OCI-LY7 (cell line): Measurements from ENCODE around the gene RUVBL1. TPM values are rescaled to one million over a fixed set of nuclear protein-coding genes. Genes with fewer than 3 reads are reported as not detected.

ENCODE experiments used
- BruUV-seq: library from RNA; stranded (reverse); fragments of 400-500 nt; replicated peaks from 2 replicates; lab custom pipeline; 2021; lab: Mats Ljungman, UMichigan
- CTCF ChIA-PET: fragments of 300-600 bp; sonication (Branson Sonifier 250); formaldehyde crosslinking; loops from one replicate; lab custom pipeline; 2022; ENCODE audit warnings: antibody characterized with exemption; ENCODE audit not compliant: unreplicated experiment; lab: Charles Lee
- POLR2A ChIA-PET: fragments of 300-600 bp; sonication (Branson Sonifier 250); formaldehyde crosslinking; loops from one replicate; lab custom pipeline; 2022; ENCODE audit warnings: antibody characterized with exemption; lab: Charles Lee
- DNase-seq: peaks from one replicate; pipeline ENCODE4 v3.0.0-alpha.2; 2015; ENCODE audit warnings: low spot score
- H2AFZ ChIP-seq: fragments of 200-600 bp; sonication (generic), shearing (Covaris generic); 2 replicates; pipeline ENCODE4 v1.6.1; 2014; ENCODE audit warnings: mild to moderate bottlenecking, antibody characterized with exemption, low read length, moderate library complexity
- H3K27ac ChIP-seq: fragments of 200-600 bp; sonication (generic); 2 replicates; pipeline ENCODE4 v1.5.1; 2014; ENCODE audit warnings: mixed run types, low read depth, mild to moderate bottlenecking, moderate library complexity, low read length, inconsistent platforms; ENCODE audit not compliant: poor library complexity, severe bottlenecking
- H3K36me3 ChIP-seq: fragments of 200-600 bp; sonication (generic); 2 replicates; pipeline ENCODE4 v1.6.1; 2014; ENCODE audit warnings: mild to moderate bottlenecking, antibody characterized with exemption, low read length, moderate library complexity, mixed read lengths; ENCODE audit not compliant: insufficient read depth
- H3K4me1 ChIP-seq: fragments of 200-600 bp; sonication (generic); 2 replicates; pipeline ENCODE4 v1.5.1; 2014; ENCODE audit warnings: mild to moderate bottlenecking, low read length; ENCODE audit not compliant: insufficient read depth, poor library complexity, severe bottlenecking
- H3K4me2 ChIP-seq: fragments of 200-600 bp; sonication (generic); 2 replicates; pipeline ENCODE4 v1.6.1; 2014; ENCODE audit warnings: mild to moderate bottlenecking, low read length
- H3K4me3 ChIP-seq: fragments of 200-600 bp; sonication (generic); 2 replicates; pipeline ENCODE4 v1.5.1; 2014; ENCODE audit warnings: mild to moderate bottlenecking, low read depth, low read length; ENCODE audit not compliant: poor library complexity, severe bottlenecking
- H3K79me2 ChIP-seq: fragments of 200-600 bp; sonication (generic); 2 replicates; pipeline ENCODE4 v1.6.1; 2016; ENCODE audit warnings: low read depth, mild to moderate bottlenecking, low read length, moderate library complexity, mixed read lengths; ENCODE audit not compliant: insufficient read depth
- H3K9me2 ChIP-seq: fragments of 200-600 bp; sonication (generic); 2 replicates; pipeline ENCODE4 v1.6.1; 2016; ENCODE audit warnings: mild to moderate bottlenecking, low read length, mixed read lengths; ENCODE audit not compliant: insufficient read depth
- H3K9me3 ChIP-seq: fragments of 200-600 bp; sonication (generic); 2 replicates; pipeline ENCODE4 v1.6.1; 2014; ENCODE audit warnings: mild to moderate bottlenecking, mixed run types, low read length, mixed read lengths
- H4K20me1 ChIP-seq: fragments of 200-600 bp; sonication (generic); 2 replicates; pipeline ENCODE4 v1.6.1; 2014; ENCODE audit warnings: mild to moderate bottlenecking, antibody characterized with exemption, low read length, moderate library complexity, mixed read lengths; ENCODE audit not compliant: insufficient read depth
- CTCF ChIP-seq: fragments of 200-600 bp; sonication (generic); conservative IDR thresholded peaks from 2 replicates; pipeline ENCODE4 v1.5.1; 2014; ENCODE audit warnings: mild to moderate bottlenecking, antibody characterized with exemption, low read length, moderate library complexity, mixed read lengths
- EZH2phosphoT487 ChIP-seq: fragments of 200-600 bp; sonication (generic); IDR thresholded peaks from 2 replicates; pipeline ENCODE4 v1.6.1; 2018; ENCODE audit warnings: low read depth, borderline replicate concordance, mild to moderate bottlenecking, mixed run types, antibody characterized with exemption, low read length, moderate library complexity, mixed read lengths
- intact Hi-C: fragments of 100-400 bp; cut with micrococcal nuclease; formaldehyde crosslinking; loops from one replicate; pipeline ENCODE4 v1.10.0; 2022; ENCODE audit not compliant: unreplicated experiment
- total RNA-seq, 2 experiments: library from RNA; depleted of rRNA in 1 of 2; stranded (reverse); fragments of >200 nt in 1 of 2; shearing (Covaris generic) in 1 of 2; gene quantifications; 2 replicates each; pipeline ENCODE4 v1.2.3, GENCODE V29; 2014 to 2022

The RUVBL1 gene
- total RNA-seq, 2 experiments from 2014 or later = 91.4 to 103 TPM

DNA sequence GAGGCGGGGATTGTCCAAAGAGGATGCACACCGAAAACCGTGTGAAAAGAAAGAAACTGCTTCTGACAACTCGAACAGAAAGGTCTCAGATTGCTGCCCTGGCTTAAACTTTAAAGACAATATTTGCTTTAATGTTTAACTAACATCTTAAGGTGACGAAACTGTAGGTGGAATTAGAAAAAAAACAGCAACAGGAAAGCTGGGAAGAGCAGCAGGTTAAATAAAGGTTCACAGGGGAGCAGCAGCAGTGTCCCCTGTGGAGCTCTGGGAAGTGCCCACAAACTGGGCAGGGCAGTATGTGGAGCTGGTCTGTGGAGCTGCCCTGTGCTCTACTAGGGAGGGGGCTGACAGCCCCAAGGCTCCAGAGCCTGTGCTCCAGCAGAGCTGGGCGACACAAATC, 25.4 kb downstream of the RUVBL1 start:
- ChIA-PET CTCF (interaction anchor here (1.0 kb wide), 1 partner anchor 35 kb away, joined by 3 read pairs; no protein-coding TSS in a partner anchor), POLR2A (no interaction called here)
- no peak for DNase-seq
- no peak overlapping the region for H3K4me2 ChIP-seq
- H3K9me3 ChIP-seq = no peaks in the 10 kb centered on the region
- no TSS peak for BruUV-seq
- no peak overlapping the region for H2AFZ ChIP-seq
- no peaks in the 10 kb centered on the region for H3K9me2 ChIP-seq
- TF ChIP-seq EZH2phosphoT487 (no peak), CTCF (no peak)
- H3K4me3 ChIP-seq = no peak overlapping the region
- H3K36me3 ChIP-seq = peaks cover 96% of the 10 kb centered on the region
- H3K4me1 ChIP-seq = peaks cover 11% of the 10 kb centered on the region
- no peaks in the 10 kb centered on the region for H3K79me2 ChIP-seq
- H4K20me1 ChIP-seq = no peaks in the 10 kb centered on the region; the same call in 1 of the 2 replicates
- intact Hi-C loops = loop anchor here (5.0 to 10.0 kb wide), 2 partner anchors 227 to 399 kb away; no protein-coding TSS in a partner anchor
- H3K27ac ChIP-seq = no peak overlapping the region

- TF ChIP-seq EZH2phosphoT487 = no peak
- peak; percentile 89 for TF ChIP-seq CTCF
- Histone ChIP-seq H3K36me3 (peaks cover 92% of the 10 kb centered on the region), H3K79me2 (no peaks in the 10 kb centered on the region), H3K4me3 (no peak overlapping the region), H3K4me1 (peaks cover 11% of the 10 kb centered on the region), H3K9me3 (no peaks in the 10 kb centered on the region), H3K4me2 (no peak overlapping the region), H3K9me2 (no peaks in the 10 kb centered on the region), H4K20me1 (no peaks in the 10 kb centered on the region; the same call in 1 of the 2 replicates), H2AFZ (no peak overlapping the region), H3K27ac (peak overlapping the region; percentile 5)
- no TSS peak for BruUV-seq
- DNase-seq = peak; percentile 80
- intact Hi-C loops = loop anchor here (1.0 to 10.0 kb wide), 3 partner anchors 38 to 402 kb away; no protein-coding TSS in a partner anchor
- CTCF ChIA-PET = interaction anchor here (0.6 to 1.7 kb wide), 4 partner anchors 27 to 226 kb away, joined by 3 to 15 read pairs (median 4); no protein-coding TSS in a partner anchor
- POLR2A ChIA-PET = interaction anchor here (0.9 kb wide), 1 partner anchor 28 kb away, joined by 3 read pairs; no protein-coding TSS in a partner anchor
Measured at GRCh38 chr3:128095222-128095703, 28.3 kb downstream of the RUVBL1 start.
